ENCODE results near the gene WNT7A.

Gene WNT7A

DNA sequence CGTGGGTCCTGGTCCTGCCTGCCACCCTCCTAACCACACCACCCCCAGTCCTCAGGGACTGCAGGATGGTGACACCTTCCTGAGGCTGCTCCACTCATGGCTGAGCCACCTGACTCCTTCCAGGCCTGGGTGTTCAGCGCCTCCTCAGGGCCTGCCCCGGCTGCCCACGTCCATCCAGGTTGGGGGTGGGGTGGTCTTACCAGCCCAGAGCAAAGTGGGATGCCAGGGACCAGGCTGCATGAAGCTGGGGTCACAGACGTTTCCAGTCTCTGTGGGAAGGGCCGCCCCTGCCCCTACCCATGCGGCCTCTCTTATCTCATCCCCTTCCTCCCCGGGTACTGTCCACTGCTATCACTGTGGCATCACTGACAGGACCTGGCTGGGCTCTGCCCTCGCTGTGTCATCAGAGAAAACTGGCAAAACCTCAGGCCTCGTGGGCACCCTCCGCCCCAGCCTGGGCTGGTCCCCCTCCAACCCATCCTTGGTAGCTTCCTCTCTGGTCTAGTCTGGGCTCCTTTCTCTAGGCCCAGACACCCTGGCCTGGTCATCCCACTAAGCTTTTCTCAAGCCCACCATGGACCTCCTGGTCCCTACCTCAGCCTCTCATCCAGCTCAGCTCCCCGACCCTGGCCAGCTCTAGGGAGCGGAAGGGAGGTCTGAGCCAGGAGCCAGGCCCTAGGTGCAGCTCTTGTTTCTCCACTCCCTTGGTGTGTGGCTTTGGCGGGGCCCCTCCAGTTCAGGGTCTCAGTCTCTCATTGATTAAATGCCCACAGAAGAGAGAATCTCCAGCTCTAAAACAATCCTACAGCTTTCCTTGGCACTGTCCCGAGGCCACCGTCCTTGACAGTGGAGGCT, 32.9 kb downstream of the WNT7A start:
- Histone ChIP-seq H3K4me1 (ENCODE audit: control insufficient read depth, insufficient read depth, low read length) (no peaks in the 10 kb centered on the region), H3K27me3 (ENCODE audit: control insufficient read depth, insufficient read depth, low read length) (peaks cover 3% of the 10 kb centered on the region)

DNA sequence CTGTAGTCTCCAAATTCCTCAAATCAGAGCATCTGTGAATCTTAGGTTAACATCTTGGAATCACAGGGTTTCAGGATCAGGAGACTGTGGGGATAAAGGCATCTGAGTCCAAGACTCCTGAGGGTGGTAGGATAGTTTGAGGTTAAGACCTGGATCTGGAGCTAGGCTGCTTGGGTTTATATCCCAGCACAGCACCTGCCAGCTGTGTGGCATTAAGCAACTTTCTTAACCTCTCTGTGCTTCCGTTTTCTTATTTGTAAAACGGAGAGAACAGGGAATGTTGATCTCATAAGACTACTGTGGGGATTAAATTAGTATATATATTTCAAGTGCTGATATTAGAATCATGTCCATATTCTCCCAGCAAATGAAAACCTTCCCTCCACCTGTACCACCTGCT, 33.6 kb downstream of the WNT7A start:
- H3K9ac ChIP-seq (ENCODE audit: low read length): no peak overlapping the region
- H3K4me1 ChIP-seq (ENCODE audit: control insufficient read depth, insufficient read depth, low read length): no peaks in the 10 kb centered on the region
- H3K27me3 ChIP-seq (ENCODE audit: control insufficient read depth, insufficient read depth, low read length): peaks cover 3% of the 10 kb centered on the region
- no peak overlapping the region for H3K4me3 ChIP-seq (ENCODE audit: low read length)
- H3K9me3 ChIP-seq (ENCODE audit: control insufficient read depth, low read length): no peaks in the 10 kb centered on the region
- no peaks in the 10 kb centered on the region for H3K36me3 ChIP-seq (ENCODE audit: control insufficient read depth, insufficient read depth, low read length)

More for the DNA sequence above, 32.9 kb downstream of the WNT7A start:
- H3K9me3 ChIP-seq (ENCODE audit: control insufficient read depth, low read length): no peaks in the 10 kb centered on the region
- H3K9ac ChIP-seq (ENCODE audit: low read length): no peak overlapping the region
- no peak overlapping the region for H3K4me3 ChIP-seq (ENCODE audit: low read length)
- H3K36me3 ChIP-seq (ENCODE audit: control insufficient read depth, insufficient read depth, low read length): no peaks in the 10 kb centered on the region

DNA sequence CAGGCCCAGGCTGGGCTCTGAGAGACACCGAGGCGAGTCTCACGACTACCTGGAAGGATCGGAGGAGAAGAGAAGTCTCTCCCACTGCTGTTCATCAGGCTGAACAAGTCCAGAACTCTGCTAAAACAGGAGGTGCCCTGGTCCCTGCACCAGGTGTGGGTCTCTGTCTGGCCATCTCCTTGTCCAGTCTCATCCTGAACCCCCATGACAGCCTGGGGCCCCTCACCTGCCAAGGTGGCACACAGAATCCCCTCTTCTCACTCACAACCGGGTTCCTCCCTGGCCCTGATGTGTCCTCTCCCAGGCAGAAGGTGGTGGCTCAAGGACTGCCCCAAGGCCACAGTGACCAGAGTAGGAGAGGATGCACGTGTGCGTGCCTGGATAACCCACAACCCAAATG, 34.1 kb downstream of the WNT7A start:
- Histone ChIP-seq H3K9ac (ENCODE audit: low read length) (no peak overlapping the region), H3K4me3 (ENCODE audit: low read length) (no peak overlapping the region), H3K4me1 (ENCODE audit: control insufficient read depth, insufficient read depth, low read length) (no peaks in the 10 kb centered on the region), H3K27me3 (ENCODE audit: control insufficient read depth, insufficient read depth, low read length) (no peaks in the 10 kb centered on the region), H3K9me3 (ENCODE audit: control insufficient read depth, low read length) (no peaks in the 10 kb centered on the region), H3K36me3 (ENCODE audit: control insufficient read depth, insufficient read depth, low read length) (no peaks in the 10 kb centered on the region)

DNA sequence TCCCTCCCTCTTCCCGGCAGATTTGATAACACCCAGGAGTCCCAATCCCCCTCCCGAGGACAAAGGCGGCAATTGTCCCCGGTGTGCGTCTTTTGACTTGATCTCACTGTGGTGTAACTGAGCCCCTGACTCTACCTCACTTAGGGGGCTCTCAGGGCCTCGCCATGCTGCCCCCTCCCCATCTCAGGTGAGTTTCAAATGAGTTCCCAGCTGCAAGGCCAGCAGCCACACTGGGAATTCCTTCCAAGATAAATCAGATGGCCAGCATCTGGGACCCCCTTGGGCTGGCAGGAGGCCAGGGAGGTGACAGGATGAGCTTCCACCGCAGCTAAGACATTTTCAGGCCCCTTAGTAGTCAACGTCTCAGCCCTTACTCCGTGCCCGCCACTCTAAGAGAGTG, 35.0 kb downstream of the WNT7A start:
- Histone ChIP-seq H3K4me1 (ENCODE audit: control insufficient read depth, insufficient read depth, low read length) (no peaks in the 10 kb centered on the region), H3K4me3 (ENCODE audit: low read length) (no peak overlapping the region), H3K36me3 (ENCODE audit: control insufficient read depth, insufficient read depth, low read length) (no peaks in the 10 kb centered on the region), H3K27me3 (ENCODE audit: control insufficient read depth, insufficient read depth, low read length) (no peaks in the 10 kb centered on the region), H3K9me3 (ENCODE audit: control insufficient read depth, low read length) (no peaks in the 10 kb centered on the region), H3K9ac (ENCODE audit: low read length) (no peak overlapping the region)

DNA sequence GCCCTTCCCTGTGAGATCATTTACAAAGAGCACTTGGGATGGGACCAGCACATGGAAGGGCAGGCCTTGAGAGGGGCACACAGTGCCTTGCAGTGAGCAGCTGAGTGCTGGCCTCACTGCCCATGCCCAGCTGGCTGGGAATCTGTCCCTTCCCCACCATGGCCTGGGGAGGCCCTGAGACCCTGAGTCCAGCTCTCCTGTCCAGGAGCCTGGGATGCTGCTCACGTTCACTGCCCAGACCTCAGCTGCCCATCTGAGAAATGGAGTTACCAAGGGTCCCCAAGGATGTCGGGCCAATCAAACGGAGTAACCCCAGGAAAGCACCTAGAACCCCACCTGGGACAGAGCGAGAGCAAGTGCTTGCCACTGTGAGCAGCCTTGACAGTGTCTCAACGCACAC, 35.6 kb downstream of the WNT7A start:
- Histone ChIP-seq H3K4me1 (ENCODE audit: control insufficient read depth, insufficient read depth, low read length) (no peaks in the 10 kb centered on the region), H3K27me3 (ENCODE audit: control insufficient read depth, insufficient read depth, low read length) (no peaks in the 10 kb centered on the region), H3K9ac (ENCODE audit: low read length) (no peak overlapping the region), H3K36me3 (ENCODE audit: control insufficient read depth, insufficient read depth, low read length) (no peaks in the 10 kb centered on the region), H3K9me3 (ENCODE audit: control insufficient read depth, low read length) (no peaks in the 10 kb centered on the region), H3K4me3 (ENCODE audit: low read length) (no peak overlapping the region)

DNA sequence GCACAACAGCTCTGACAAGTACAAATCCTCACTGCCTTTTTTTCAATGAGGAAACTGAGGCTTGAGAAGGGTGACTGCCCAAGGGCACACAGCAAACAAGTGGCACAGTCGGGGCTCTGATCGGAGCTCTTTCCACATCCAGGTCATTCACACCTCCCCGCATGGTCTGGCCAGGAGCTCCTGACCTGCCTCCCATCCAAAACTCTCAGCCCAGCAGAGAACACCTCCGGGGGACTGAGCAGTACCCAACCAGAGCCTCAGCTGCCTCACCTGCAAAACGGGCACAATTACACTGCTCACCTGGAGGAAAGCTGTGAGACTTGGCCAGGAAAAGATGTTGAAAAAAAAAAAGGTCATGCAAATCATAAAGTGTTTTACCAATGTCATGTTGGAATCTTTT, 36.5 kb downstream of the WNT7A start:
- H3K9ac ChIP-seq (ENCODE audit: low read length): no peak overlapping the region
- H3K9me3 ChIP-seq (ENCODE audit: control insufficient read depth, low read length): no peaks in the 10 kb centered on the region

DNA sequence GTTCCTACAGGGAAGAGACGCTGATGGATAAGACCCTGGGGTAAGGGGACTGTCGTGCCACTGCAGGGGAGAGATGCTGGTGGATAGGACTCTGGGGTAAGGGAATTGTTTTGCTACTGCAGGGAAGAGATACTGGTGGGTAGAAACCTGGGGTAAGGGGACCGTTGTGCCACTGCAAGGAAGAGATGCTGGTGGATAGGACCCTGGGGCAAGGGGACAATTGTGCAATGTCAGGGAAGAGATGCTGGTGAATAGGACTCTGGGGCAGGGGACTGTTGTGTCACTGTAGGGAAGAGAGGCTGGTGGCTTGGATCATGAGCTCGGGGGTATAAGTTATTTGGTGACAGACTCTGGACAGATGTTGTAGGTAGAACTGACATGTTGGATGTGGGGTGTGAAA, 37.6 kb downstream of the WNT7A start:
- H3K4me3 ChIP-seq (ENCODE audit: low read length): no peak overlapping the region
- no peak overlapping the region for H3K9ac ChIP-seq (ENCODE audit: low read length)
- no peaks in the 10 kb centered on the region for H3K27me3 ChIP-seq (ENCODE audit: control insufficient read depth, insufficient read depth, low read length)
- no peaks in the 10 kb centered on the region for H3K4me1 ChIP-seq (ENCODE audit: control insufficient read depth, insufficient read depth, low read length)
- H3K36me3 ChIP-seq (ENCODE audit: control insufficient read depth, insufficient read depth, low read length): no peaks in the 10 kb centered on the region
- no peaks in the 10 kb centered on the region for H3K9me3 ChIP-seq (ENCODE audit: control insufficient read depth, low read length)

More for the DNA sequence above, 36.5 kb downstream of the WNT7A start:
- Histone ChIP-seq H3K27me3 (ENCODE audit: control insufficient read depth, insufficient read depth, low read length) (no peaks in the 10 kb centered on the region), H3K36me3 (ENCODE audit: control insufficient read depth, insufficient read depth, low read length) (no peaks in the 10 kb centered on the region), H3K4me3 (ENCODE audit: low read length) (no peak overlapping the region), H3K4me1 (ENCODE audit: control insufficient read depth, insufficient read depth, low read length) (no peaks in the 10 kb centered on the region)

DNA sequence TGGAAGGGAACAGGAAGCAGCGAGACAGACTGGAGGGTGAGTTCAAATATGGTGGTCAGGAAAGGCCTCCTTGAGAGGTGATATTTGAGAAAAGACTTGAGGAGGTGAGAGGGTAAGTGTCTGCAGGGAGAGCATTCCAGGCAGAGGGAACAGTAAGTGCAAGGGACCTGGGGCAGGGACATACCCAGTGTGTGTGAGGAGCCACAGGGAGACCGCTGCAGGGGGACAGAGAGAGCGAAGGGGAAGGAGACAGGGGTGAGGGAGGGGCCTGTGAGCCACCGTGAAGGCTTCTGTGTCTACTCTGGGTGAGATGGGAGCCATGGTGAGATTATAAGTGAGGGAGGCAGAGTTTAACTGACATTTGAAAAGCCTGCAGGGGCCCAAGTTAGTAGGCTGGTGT, 38.0 kb downstream of the WNT7A start:
- Histone ChIP-seq H3K9ac (ENCODE audit: low read length) (no peak overlapping the region), H3K36me3 (ENCODE audit: control insufficient read depth, insufficient read depth, low read length) (no peaks in the 10 kb centered on the region), H3K9me3 (ENCODE audit: control insufficient read depth, low read length) (no peaks in the 10 kb centered on the region), H3K4me1 (ENCODE audit: control insufficient read depth, insufficient read depth, low read length) (no peaks in the 10 kb centered on the region), H3K4me3 (ENCODE audit: low read length) (no peak overlapping the region), H3K27me3 (ENCODE audit: control insufficient read depth, insufficient read depth, low read length) (peaks cover under 1% of the 10 kb centered on the region)

DNA sequence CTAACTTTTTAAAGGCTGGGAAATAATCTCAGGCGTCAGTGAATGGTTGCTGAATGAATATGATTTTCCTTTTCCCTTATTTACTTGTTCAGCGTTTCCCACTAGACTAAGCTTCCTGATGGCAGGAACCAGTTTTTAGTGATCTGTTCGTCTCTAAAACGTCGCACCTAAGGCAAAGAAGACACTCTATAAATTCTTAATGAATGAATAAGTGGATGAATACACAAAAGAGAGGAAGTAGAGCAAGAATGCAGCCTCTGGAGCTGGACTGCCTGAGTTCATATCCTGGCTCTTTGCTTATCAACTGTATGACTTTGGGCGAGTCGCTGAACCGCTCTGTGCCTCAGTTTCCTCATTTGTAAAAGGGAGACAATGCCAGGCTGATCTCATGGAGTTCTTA, 38.7 kb downstream of the WNT7A start:
- Histone ChIP-seq H3K36me3 (ENCODE audit: control insufficient read depth, insufficient read depth, low read length) (no peaks in the 10 kb centered on the region), H3K9me3 (ENCODE audit: control insufficient read depth, low read length) (no peaks in the 10 kb centered on the region), H3K27me3 (ENCODE audit: control insufficient read depth, insufficient read depth, low read length) (peaks cover 3% of the 10 kb centered on the region), H3K4me3 (ENCODE audit: low read length) (no peak overlapping the region), H3K9ac (ENCODE audit: low read length) (no peak overlapping the region), H3K4me1 (ENCODE audit: control insufficient read depth, insufficient read depth, low read length) (no peaks in the 10 kb centered on the region)

DNA sequence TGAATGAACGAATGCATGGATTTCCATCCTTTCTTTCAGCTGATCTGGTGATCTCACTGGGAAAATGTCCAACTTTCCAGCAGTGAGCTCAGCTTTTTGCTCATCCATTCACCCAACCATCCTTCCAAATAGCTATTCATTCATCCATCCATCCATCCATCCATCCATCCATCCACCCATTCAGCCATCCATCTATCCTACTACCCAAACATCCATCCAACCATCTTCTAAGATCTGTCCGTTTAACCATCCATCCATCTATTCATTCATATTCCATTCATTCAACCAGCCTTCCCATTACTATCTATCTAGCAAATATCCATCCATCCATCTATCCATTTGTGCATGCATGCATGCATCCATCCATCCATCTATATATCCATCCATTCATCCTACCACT, 39.4 kb downstream of the WNT7A start:
- peaks cover 3% of the 10 kb centered on the region for H3K27me3 ChIP-seq (ENCODE audit: control insufficient read depth, insufficient read depth, low read length)
- H3K9me3 ChIP-seq (ENCODE audit: control insufficient read depth, low read length): no peaks in the 10 kb centered on the region
- H3K36me3 ChIP-seq (ENCODE audit: control insufficient read depth, insufficient read depth, low read length): no peaks in the 10 kb centered on the region
- H3K9ac ChIP-seq (ENCODE audit: low read length): no peak overlapping the region
- no peaks in the 10 kb centered on the region for H3K4me1 ChIP-seq (ENCODE audit: control insufficient read depth, insufficient read depth, low read length)
- no peak overlapping the region for H3K4me3 ChIP-seq (ENCODE audit: low read length)

DNA sequence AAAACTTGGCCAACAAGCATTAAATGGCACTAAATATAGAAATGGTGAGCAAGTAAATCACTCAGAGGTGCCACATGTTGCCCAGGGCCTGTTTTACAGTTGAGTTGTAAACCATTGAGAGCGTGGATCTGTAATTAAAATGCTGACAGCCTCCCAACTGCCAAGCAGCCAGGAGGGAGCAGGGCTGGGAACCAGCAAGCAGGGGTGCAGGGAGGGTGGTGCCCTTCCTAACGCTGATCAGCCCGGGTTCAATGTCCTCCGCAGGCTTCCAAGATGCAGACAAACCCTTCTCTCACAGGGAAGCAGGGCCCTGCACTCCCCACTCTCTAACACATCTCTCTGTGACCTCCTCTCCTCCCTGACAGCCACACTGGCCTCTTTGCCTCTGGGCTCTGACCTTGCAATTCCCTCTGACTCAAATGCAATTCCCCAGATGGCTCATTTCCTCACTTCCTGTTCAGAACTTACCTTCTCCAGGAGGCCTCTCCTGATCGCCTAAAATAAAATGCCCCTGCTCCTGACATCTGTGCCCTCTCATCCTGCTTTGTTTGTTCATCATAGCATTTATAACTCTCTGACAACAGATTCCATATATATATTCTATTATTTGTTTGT, 40.0 kb downstream of the WNT7A start:
- no peaks in the 10 kb centered on the region for H3K36me3 ChIP-seq (ENCODE audit: control insufficient read depth, insufficient read depth, low read length)
- H3K27me3 ChIP-seq (ENCODE audit: control insufficient read depth, insufficient read depth, low read length): peaks cover 3% of the 10 kb centered on the region
- H3K4me1 ChIP-seq (ENCODE audit: control insufficient read depth, insufficient read depth, low read length): no peaks in the 10 kb centered on the region
- no peak overlapping the region for H3K4me3 ChIP-seq (ENCODE audit: low read length)
- H3K9me3 ChIP-seq (ENCODE audit: control insufficient read depth, low read length): no peaks in the 10 kb centered on the region
- H3K9ac ChIP-seq (ENCODE audit: low read length): no peak overlapping the region

DNA sequence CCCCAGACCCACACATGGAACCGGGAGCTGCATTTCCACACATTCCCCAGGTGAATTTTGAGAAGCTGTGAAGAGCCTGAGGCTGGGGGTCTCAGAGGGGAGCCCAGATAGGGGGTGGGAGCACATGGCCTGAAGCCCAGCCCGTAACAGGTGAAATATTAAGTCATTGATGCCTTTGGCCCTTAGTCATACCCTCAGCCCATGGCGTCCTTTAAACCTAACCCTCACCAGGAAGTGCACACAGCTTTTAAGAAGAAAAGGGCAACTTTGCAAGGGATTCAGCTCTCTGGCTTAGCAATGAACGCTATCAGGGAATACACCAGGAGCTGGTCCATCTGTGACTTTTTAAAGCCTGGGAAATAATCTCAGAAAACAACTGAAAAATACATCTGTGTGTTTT, 40.6 kb downstream of the WNT7A start:
- no peaks in the 10 kb centered on the region for H3K9me3 ChIP-seq (ENCODE audit: control insufficient read depth, low read length)
- H3K9ac ChIP-seq (ENCODE audit: low read length): no peak overlapping the region
- H3K4me1 ChIP-seq (ENCODE audit: control insufficient read depth, insufficient read depth, low read length): no peaks in the 10 kb centered on the region
- no peak overlapping the region for H3K4me3 ChIP-seq (ENCODE audit: low read length)
- H3K36me3 ChIP-seq (ENCODE audit: control insufficient read depth, insufficient read depth, low read length): no peaks in the 10 kb centered on the region
- peaks cover 3% of the 10 kb centered on the region for H3K27me3 ChIP-seq (ENCODE audit: control insufficient read depth, insufficient read depth, low read length)

Data from mucosa of stomach (tissue), 1 donor.